Stromal cell of bone marrow (primary cell): Measurements from ENCODE around the gene RSPRY1.
A peak's percentile ranks its signal among the peaks of the same experiment; 100 is the strongest.
"Not testable (repeated sequence)": the region's sequence is repeated elsewhere in the genome, so short reads cannot be mapped to it uniquely, and the experiment has no call there.

ENCODE experiments used
- DNase-seq: peaks from one replicate; pipeline ENCODE4 v3.0.0-alpha.2; 2012; ENCODE audit warnings: low read depth

RSPRY1 gene

DNA sequence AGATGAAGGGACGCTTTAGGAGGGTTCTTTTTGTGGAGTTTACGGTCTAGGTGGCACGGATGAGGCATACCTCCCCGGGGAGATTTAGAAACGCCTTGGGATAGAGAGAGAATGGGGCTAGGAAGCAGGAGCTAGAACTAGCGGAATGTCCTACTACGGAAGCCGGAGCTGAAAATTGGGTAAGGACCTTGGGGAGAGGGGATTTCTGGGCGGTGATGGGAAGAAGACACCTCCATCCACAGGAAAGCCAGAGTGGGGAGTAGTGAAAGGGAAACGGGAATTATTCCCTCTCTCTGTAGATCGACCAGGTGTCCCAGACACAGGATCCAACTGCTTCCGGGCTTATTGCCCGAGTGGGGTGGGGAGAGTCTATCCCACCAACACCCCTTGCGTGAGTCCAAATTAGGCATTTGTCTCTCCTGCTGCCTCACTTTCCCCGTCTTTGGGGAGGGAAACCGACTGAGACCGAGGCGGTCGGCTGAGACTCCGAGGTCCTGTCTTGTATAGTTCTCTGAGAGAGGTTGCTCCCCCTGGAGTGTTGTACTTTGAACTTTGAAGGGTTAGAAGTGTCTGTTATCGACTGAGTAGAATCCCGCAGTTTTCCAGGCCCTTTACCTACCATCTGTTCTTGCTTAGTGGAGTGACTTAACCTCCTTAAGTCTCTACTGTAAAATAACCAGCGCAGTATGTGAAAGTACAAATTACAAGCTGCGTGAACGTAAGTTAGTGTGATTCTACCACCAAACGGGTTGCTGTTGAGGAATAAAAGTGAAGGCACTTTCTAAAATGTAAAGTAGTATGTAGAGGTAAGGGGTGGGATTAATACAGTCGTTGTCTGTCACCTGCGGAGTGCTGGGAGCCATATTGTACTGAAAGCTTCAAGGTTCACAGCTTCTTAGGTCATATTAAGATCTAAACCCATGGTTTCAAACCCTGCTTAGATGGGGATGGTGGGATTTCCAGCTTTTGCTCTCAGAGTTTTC lies 1.0 kb downstream of the RSPRY1 start:
- no peak for DNase-seq

DNA sequence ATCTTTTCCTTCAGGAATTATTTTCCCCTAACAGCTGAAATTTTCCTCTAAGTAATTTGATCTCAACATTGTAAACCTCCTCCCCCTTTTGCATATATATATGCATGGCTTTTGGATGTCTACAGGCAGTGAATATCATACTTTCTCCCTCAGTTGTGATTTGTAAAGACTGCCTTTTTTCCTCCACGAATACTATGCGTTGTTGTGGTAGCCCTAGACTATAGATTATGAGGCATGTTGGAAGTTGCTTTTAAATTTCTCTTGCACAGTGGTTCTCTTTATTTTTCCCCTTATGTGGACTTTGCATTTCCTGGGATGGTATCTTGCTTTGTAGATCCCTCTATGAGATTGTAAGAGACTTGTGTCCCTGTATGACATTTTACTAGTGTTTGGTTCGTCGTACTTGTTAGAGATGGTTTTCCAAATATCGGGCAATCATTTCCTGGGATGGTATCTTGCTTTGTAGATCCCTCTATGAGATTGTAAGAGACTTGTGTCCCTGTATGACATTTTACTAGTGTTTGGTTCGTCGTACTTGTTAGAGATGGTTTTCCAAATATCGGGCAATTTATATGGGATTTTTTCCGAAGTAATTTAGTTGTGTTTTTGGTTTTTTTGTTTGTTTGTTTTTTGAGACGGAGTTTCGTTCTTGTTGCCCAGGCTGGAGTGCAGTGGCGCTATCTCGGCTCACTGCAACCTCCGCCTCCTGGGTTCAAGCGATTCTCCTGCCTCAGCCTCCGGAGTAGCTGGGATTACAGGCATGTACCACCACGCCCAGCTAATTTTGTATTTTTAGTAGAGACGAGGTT lies 2.0 kb downstream of the RSPRY1 start:
- DNase-seq: not testable (repeated sequence)

DNA sequence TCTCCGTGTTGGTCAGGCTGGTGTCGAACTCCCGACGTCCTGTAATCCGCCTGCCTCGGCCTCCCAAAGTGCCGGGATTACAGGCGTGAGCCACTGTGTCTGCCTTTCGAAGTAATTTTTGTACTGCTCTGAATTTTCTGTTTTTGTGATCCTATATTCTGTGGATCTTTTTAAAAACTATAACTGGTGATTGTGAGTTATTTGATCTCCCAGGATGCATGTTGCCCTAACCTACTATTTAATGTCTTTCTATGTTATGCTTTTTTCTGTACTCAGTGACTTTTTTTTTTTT lies 2.5 kb downstream of the RSPRY1 start:
- no peak for DNase-seq

DNA sequence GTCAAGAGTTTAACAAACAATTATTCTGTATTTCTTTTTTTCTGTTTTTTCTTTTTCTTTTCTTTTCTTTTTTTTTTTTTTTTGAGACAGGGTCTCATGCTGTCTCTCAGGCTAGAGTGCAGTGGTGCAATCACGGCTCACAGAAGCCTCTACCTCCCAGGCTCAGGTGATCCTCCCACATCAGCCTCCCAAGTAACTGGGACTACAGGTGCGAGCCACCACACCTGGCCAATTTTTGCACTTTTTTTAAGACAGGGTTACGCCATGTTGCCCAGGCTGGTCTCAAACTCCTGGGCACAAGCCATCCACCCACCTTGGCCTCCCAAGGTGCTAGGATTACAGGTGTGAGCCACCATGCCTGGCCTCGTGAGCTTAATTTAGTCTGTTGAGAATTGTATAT lies 3.4 kb downstream of the RSPRY1 start:
- DNase-seq: not testable (repeated sequence)

DNA sequence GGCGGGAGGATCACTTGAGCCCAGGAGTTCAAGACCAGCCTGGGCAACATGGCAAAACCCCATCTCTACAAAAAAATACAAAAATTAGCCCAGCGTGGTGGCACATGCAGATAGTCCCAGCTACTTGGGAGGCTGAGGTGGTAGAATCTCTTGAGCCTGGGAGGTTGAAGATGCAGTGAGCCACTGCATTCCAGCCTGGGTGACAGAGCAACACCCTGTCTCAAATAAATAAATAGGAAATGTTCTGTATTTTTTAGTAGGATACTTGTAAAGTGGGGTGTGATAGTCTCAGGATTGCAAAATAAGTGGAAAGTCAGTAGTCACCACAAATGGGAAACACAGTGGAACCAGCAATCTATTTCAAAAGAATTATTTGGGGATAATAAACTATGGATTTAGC lies 4.0 kb downstream of the RSPRY1 start:
- no peak for DNase-seq

DNA sequence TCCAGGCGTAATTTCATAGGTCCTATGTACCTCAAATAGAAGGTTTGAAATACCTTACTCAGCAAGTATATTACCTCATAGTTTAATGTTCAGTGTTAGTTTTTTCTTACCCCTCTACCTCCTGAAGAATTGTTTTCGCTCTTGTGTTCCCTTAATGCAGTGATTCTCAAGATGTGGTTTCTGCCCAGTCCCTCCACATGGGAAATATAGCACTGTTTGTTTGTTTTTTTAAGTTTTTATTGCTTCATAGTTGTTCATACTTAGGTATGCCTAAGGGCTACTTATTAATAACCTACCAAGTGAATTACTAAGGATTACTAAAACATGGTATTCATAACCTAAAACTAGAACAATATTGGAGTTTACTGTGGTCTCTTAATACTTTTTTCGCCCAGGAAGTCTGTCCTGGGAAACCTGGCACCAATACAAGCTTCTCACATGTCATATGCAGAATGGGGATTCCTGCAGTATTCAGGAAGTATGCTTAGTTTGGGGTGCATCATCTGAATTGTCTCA lies 5.0 kb downstream of the RSPRY1 start:
- DNase-seq: no peak

DNA sequence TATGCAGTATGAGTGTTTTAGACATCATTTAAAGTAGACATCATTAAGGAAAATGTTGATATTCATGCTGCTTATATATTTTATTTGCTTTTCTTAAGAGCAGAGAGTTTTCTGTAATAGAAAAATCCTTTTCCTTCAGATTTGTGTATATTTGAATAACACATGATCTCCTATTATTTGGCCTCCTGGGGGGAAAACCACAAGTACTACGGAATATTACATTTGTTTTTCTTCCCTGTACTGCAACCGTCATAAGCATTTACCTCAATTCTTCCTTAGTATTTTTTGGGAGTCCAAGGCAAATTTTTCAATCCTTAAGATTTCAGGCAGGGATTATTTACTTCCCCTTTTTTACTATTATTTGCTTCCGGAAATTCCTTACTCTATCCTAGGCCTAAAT lies 6.0 kb downstream of the RSPRY1 start:
- no peak for DNase-seq

DNA sequence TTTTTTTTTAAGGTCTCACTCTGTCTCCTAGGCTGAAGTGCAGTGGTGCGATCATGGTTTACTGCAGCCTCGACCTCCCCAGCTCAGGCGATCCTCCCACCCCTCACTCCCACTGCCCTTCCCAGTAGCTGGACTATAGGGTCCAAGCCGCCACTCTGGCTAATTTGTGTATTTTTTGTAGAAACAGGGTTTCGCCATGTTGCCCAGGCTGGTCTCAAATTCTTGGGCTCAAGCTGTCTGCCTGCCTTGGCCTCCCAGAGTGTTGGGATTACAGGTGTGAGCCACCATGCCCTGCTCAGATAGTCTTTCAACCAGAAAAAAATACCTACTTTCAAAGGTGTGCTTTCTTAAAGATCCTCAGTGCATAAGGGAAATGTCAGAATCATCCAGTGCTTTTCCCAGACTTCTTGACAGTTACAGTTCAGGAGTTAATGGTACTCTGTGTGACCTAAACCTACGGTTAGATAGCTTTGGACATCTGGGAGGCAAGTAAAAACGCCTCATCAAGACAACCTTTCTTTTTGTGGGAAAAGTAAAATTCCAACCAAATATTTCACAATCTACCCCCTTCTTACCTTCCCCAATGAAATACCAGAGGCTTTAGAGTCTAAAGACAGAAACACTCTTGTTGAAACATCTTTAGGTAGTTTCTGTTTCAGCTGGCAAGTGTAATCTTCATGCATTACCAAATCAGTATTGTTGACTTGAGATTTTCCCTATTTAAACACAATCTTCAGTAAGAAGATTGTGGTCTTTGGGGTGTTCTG lies 6.8 kb downstream of the RSPRY1 start:
- DNase-seq: no peak

DNA sequence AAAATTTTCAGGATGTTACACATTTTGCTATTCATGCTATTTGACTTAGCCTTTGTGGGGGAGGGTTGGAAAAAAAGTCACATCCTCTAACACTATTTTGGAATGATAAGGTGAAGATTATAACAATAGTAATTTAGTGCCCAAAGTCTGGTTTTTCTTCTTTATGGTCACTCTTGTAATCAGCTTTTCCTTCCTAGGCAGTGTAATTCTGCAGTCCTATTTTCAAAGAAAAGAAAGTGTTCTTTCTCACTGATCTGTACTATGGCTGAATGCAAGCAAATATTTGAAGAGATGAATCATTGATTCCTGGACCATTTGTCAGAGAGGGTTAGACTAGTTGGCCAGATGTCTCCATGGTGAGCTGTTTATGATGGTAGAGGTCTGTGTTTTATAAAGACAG lies 8.4 kb downstream of the RSPRY1 start:
- DNase-seq: peak; percentile 86

DNA sequence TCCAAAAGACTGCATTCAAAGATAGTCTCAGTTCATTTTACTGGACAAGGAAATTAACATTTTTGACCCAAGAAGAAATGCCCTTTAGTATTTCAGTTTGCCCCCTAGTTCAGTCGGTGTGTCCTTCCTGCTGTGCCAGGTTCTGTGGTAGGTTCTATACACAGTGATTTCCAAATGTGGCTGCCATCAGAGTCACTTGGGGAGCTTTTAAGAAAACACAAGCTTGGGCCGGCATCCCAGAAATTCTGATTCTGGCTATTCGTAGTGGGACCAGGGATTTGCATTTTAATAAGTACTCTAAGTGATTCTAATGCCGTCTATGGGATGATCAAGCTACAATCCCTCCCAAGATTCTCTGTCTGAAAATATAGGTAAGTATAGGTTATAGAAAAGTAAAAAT lies 10.2 kb downstream of the RSPRY1 start:
- DNase-seq: no peak

DNA sequence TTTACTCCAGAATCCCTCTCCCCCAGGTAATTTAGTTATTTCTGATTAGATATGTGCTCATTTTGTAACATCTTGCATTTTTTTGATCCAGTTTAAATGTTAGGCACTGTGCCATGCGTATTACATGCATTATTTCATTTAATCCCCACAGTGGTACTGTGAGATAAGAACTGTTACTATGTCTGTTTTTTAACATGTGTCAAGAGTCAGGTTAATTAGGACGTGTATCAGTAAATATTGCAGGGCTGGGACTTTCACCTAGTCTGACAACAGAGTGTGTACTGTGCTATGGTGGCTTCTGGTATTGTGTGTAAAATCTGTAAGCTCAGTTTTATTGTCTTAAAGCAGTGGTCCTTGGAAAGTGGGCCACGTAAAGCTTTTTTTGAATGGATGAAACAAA lies 10.6 kb downstream of the RSPRY1 start:
- DNase-seq: no peak

DNA sequence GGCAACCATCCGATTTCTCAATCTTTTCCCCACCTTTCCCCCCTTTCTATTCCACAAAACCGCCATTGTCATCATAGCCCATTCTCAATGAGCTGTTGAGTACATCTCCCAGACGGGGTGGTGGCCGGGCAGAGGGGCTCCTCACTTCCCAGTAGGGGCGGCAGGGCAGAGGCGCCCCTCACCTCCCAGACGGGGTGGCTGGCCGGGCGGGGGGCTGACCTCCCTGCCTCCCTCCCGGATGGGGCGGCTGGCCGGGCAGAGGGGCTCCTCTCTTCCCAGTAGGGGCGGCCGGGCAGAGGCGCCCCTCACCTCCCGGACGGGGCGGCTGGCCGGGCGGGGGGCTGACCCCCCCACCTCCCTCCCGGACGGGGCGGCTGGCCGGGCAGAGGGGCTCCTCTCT lies 14.2 kb downstream of the RSPRY1 start:
- DNase-seq: not testable (repeated sequence)

DNA sequence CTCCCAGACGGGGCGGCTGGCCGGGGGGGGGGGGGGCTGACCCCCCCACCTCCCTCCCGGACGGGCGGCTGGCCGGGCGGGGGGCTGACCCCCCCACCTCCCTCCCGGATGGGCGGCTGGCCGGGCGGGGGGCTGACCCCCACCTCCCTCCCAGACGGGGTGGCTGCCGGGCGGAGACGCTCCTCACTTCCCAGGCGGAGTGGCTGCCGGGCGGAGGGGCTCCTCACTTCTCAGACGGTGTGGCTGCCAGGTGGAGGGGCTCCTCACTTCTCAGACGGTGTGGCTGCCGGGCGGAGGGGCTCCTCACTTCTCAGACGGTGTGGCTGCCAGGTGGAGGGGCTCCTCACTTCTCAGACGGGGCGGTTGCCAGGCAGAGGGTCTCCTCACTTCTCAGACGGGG lies 14.8 kb downstream of the RSPRY1 start:
- DNase-seq: not testable (repeated sequence)

DNA sequence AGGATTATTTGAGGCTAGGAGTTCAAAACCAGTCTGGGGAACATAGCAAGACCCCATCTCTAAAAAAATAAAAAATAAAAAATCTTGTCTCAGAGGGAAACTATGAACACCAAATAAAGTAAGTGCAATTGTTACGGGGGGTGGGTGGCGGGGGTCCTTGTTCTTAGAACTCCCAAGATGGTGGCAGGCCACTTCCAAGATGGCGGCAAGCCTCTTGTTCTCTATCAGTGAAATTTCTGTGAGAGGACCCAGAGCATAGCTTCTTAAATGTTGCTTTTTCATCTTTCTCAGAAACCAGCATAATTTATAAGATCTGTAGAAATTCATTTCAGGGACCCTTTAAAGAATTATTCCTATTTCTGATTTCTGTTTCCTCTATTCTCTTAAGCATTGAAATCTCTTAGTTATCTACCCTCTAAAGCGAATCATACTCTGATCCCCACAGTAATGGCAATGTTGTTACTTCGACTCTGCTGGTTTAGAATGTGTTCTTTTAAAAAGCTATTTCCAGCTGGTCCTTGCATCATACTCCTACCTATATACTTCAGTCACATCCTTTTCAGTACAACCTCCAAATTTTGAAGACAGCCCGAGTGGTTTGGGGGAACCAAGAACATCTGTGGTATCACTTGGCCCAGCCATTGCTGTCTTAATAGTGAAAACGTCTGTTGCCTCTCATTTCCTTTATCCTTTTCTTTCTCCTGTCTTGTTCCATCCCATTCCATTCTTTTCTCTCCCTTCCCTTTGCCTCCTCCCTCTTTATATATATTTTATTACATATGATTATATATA lies 16.2 kb downstream of the RSPRY1 start:
- DNase-seq: no peak

DNA sequence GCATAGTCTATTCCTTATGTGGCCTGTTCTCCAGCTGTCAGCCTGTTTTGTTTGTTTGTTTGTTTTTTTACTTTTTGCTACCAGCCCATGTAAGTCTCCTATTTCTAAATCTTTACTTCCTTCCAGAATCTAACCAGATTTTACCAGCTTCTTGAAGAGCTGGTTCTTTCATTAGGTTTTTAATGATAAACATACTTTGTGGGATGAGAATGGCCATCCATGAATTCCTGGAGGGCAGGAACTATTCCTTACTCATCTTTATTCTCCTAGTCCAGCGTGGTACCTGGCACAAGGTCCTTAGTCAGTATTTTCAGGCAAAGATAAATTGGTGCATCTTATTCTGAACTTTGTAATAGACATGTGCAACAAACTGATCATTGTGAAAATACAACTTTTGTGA lies 17.3 kb downstream of the RSPRY1 start:
- no peak for DNase-seq

DNA sequence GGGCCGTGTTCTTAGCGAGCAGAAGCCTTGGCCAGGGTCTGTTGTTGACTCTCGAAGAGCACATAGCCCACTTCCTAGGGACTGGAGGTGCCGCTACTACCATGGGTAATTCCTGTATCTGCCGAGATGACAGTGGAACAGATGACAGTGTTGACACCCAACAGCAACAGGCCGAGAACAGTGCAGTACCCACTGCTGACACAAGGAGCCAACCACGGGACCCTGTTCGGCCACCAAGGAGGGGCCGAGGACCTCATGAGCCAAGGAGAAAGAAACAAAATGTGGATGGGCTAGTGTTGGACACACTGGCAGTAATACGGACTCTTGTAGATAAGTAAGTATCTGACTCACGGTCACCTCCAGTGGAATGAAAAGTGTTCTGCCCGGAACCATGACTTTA lies 18.5 kb downstream of the RSPRY1 start:
- DNase-seq: no peak

DNA sequence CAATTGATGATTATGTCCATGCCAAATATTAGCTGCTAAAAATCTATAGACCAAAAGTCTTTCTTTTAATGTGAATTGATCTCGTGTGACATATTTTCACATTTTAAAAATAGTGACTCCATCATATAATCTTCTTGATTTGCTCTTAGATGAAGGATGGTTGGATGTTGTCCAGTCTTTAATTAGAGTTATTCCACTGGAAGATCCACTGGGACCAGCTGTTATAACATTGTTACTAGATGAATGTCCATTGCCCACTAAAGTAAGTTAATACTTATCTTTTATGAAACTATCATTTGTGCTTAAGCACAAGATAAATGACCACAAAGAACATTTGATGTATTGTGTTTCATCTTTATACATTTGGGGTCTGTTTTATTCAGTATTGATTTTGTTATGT lies 22.8 kb downstream of the RSPRY1 start:
- no peak for DNase-seq

DNA sequence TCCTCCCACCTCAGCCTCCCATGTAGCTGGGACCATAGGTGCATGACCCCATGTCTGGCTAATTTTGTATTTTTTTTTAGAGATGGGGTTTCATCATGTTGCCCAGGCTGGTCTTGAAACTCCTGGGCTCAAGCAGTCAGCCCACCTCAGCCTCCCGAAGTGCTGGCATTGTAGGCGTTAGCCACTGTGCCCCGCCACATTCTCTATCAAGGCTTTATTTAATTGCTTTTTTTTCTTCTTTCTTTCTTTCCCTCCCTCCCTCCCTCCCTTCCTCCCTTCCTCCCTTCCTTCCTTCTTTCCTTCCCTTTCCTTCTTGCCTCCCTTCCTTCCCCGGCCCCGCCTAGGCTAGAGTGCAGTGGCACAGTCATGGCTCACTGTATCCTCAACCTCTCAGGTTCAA lies 23.7 kb downstream of the RSPRY1 start:
- no peak for DNase-seq

DNA sequence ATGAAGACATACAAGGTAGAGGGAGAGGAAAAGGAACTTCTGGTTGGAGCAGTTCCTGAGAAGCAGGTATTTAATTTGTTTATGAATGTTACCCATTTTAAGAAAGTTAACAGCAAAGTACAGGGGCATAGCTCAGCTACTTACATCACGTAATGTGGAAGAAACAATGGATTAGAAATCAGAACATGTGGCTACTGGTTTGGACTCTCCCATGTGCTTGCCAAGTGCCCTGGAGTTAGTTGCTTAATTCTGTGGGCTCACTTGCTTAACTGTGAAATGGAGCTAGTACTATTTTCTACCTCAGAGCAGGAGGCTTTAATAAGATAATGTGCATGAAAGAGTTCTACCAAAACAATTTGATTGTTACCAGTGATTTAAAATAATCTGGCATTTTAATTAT lies 27.3 kb downstream of the RSPRY1 start:
- no peak for DNase-seq

DNA sequence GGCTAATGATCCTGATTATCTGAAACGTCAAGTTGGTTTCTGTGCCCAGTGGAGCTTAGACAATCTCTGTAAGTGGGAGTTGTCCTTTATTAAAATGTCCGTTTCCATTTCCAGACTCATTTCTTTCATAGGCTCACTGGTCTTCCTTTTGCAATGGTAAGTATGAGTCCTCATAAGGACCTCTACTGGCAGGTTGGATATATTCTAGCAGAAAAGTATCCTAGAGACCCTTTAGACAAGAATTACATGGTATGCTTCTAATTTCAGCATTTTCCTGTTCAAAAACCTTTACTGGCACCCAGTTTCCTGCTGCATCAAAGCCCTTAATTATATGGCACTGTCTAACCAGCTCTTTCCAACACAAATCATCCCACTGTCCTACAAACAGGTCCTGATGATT lies 30.8 kb downstream of the RSPRY1 start:
- DNase-seq: no peak

DNA sequence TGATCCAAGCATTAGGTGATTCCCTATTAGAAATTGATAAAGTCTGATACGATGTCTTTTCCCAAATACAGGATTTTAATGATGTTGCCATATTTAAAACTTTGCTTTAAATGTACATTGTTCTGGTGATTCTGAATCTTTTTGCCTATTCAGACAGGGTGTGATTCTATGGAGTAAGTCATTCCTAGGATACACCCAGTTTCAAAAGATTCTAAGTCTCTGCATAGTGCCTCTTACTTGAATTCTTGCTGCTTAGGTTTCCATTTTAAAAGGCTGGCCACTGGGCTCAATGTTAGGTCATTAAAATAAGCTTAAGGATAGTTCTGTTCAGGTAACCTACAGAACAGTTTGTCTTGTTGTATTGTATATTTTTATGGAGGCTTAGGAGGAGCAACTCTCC lies 36.9 kb downstream of the RSPRY1 start:
- DNase-seq: no peak
